A549 (cell line): ENCODE data around the gene CHURC1. TPM values are rescaled to one million over a fixed set of nuclear protein-coding genes. Genes with fewer than 3 reads are reported as not detected.

Experiments
- ATAC-seq, 2 experiments: fragments of 200-7000 bp in 1 of 2; fragments of >200 bp in 1 of 2; cut with Nextera tagmentation in 1 of 2; cut with Tn5 transposase in 1 of 2; 3 replicates each; pipeline versions ENCODE4 v1.8.0 to v1.9.1; 2018 to 2020; ENCODE audit warnings: mild to moderate bottlenecking in 1 of 2, moderate library complexity in 1 of 2
- CTCF ChIA-PET: fragments of 300-600 bp; sonication (Branson Sonifier 250); formaldehyde crosslinking; extraction: SDS; loops from one replicate; lab custom pipeline; 2021; ENCODE audit warnings: antibody characterized with exemption, inconsistent platforms; lab: Yijun Ruan, JAX
- POLR2A ChIA-PET: fragments of 350-600 bp; formaldehyde crosslinking; extraction: SDS; loops from one replicate; lab custom pipeline; 2021; ENCODE audit warnings: antibody characterized with exemption, inconsistent platforms; lab: Yijun Ruan, JAX
- DNase-seq, 2 experiments: peaks; one replicate each; pipeline versions ENCODE4 v3.0.0 to v3.0.0-alpha.2; 2011 to 2016; ENCODE audit warnings: low read depth in 1 of 2, low spot score in 1 of 2
- FAIRE-seq: peaks from 2 replicates; lab custom pipeline; 2011; peaks lifted over from hg19 to GRCh38; lab: Jason Lieb, UNC
- H3K27ac ChIP-seq, 2 experiments: fragments of >200 bp; sonication (Bioruptor Twin); formaldehyde crosslinking; 3 replicates each; pipeline ENCODE4 v1.5.1; 2016 to 2017
- H3K4me1 ChIP-seq: fragments of >200 bp; sonication (Bioruptor Twin); formaldehyde crosslinking; 3 replicates; pipeline ENCODE4 v1.6.1; 2016
- H3K4me2 ChIP-seq: fragments of >200 bp; sonication (Bioruptor Twin); formaldehyde crosslinking; 3 replicates; pipeline ENCODE4 v1.6.1; 2016
- H3K4me3 ChIP-seq: fragments of >200 bp; sonication (Bioruptor Twin); formaldehyde crosslinking; 3 replicates; pipeline ENCODE4 v1.5.1; 2016
- H3K9me3 ChIP-seq: fragments of >200 bp; sonication (Bioruptor Twin); formaldehyde crosslinking; 3 replicates; pipeline ENCODE4 v1.6.1; 2016
- CEBPB ChIP-seq, 2 experiments: fragments of >200 bp in 1 of 2; sonication (Bioruptor Twin) in 1 of 2; formaldehyde crosslinking in 1 of 2; IDR thresholded peaks; 2 replicates each; pipeline ENCODE4 v1.6.1; 2012 to 2016
- FOSL2 ChIP-seq, 2 experiments: fragments of 450-650 bp in 1 of 2; fragments of >200 bp in 1 of 2; sonication (Bioruptor Twin) in 1 of 2; formaldehyde crosslinking; IDR thresholded peaks; 2 replicates each; pipeline versions ENCODE4 v1.5.0 to v1.6.1; 2016 to 2020; ENCODE audit warnings: mild to moderate bottlenecking in 1 of 2, moderate library complexity in 1 of 2
- GATA3 ChIP-seq: IDR thresholded peaks from 2 replicates; pipeline ENCODE4 v1.6.1; 2012; ENCODE audit warnings: borderline replicate concordance
- HES2 ChIP-seq: fragments of >200 bp; sonication (Bioruptor Twin); formaldehyde crosslinking; IDR thresholded peaks from 2 replicates; pipeline ENCODE4 v1.6.1; 2016
- HEYL ChIP-seq: fragments of 250-450 bp; sonication (Bioruptor Pico); IDR thresholded peaks from 2 replicates; pipeline ENCODE4 v1.8.0; 2021; ENCODE audit warnings: mild to moderate bottlenecking, moderate library complexity
- JUN ChIP-seq, 2 experiments: fragments of >200 bp; sonication (Bioruptor Twin); formaldehyde crosslinking; IDR thresholded peaks; 2 replicates in 1 of 2; 3 replicates in 1 of 2; pipeline ENCODE4 v1.6.1; 2016 to 2017
- KDM1A ChIP-seq: fragments of 200-600 bp; sonication (generic); IDR thresholded peaks from 2 replicates; pipeline ENCODE4 v1.6.1; 2016; ENCODE audit warnings: low read depth, mild to moderate bottlenecking
- MAFK ChIP-seq: fragments of 450-650 bp; IDR thresholded peaks from 2 replicates; pipeline ENCODE4 v1.6.1; 2014; ENCODE audit not compliant: partially characterized antibody
- MAX ChIP-seq: IDR thresholded peaks from 2 replicates; pipeline ENCODE4 v1.6.1; 2012
- MYC ChIP-seq: IDR thresholded peaks from 2 replicates; pipeline ENCODE4 v1.6.1; 2012; ENCODE audit warnings: mild to moderate bottlenecking, inconsistent platforms, low read length, improper control_type of control experiment, borderline replicate concordance
- NR3C1 ChIP-seq: fragments of >200 bp; sonication (Bioruptor Twin); formaldehyde crosslinking; IDR thresholded peaks from 3 replicates; pipeline ENCODE4 v1.6.1; 2017
- PBX3 ChIP-seq: IDR thresholded peaks from 2 replicates; pipeline ENCODE4 v1.6.1; 2012
- PHF8 ChIP-seq: fragments of 200-600 bp; sonication (generic); IDR thresholded peaks from 2 replicates; pipeline ENCODE4 v1.6.1; 2016; ENCODE audit warnings: low read depth, mild to moderate bottlenecking, antibody characterized with exemption, moderate library complexity, borderline replicate concordance
- RARB ChIP-seq: fragments of 250-450 bp; sonication (Bioruptor Pico); IDR thresholded peaks from 2 replicates; pipeline ENCODE4 v1.8.0; 2021; ENCODE audit warnings: mild to moderate bottlenecking, moderate library complexity
- TFCP2L1 ChIP-seq: fragments of 250-450 bp; sonication (Bioruptor Pico); IDR thresholded peaks from 2 replicates; pipeline ENCODE4 v1.5.0; 2021; ENCODE audit warnings: mild to moderate bottlenecking
- USF2 ChIP-seq: fragments of 450-650 bp; IDR thresholded peaks from 2 replicates; pipeline ENCODE4 v1.6.1; 2014; ENCODE audit warnings: antibody characterized with exemption
- ZFP36 ChIP-seq: fragments of 450-650 bp; IDR thresholded peaks from 2 replicates; pipeline ENCODE4 v1.6.1; 2014; ENCODE audit warnings: borderline replicate concordance; ENCODE audit not compliant: partially characterized antibody
- ZNF302 ChIP-seq: fragments of 250-450 bp; sonication (Bioruptor Pico); IDR thresholded peaks from 2 replicates; pipeline ENCODE4 v1.9.0; 2021; ENCODE audit warnings: inconsistent platforms, mild to moderate bottlenecking, moderate library complexity
- WGBS: methylation state at CpG from one replicate; pipeline ENCODE4 v1.1.6; 2017; ENCODE audit errors: missing lambda C conversion rate; 5-methylcytosine and 5-hydroxymethylcytosine counted together
- polyA plus RNA-seq, 4 experiments: library from polyadenylated mRNA; depleted of rRNA in 3 of 4; stranded (reverse); fragments of >200 nt; fragmentation: RNase III in 1 of 4; extraction: RNeasy Plus Mini Kit Qiagen cat#74134 plus additional on column Dnase treatment in 1 of 4; gene quantifications; 2 replicates in 3 of 4; 3 replicates in 1 of 4; pipeline ENCODE4 v1.2.3, GENCODE V29; 2011 to 2017

CHURC1 gene
- polyA plus RNA-seq, 2 of the 4 experiments (the other 2 are of a cell fraction): 151 to 153 TPM

GRCh38 chr14:64918216-64918615, 4.0 kb downstream of the CHURC1 start:
- no peak for DNase-seq
- Histone ChIP-seq H3K4me1 (peaks cover 35% of the 10 kb centered on the region), H3K27ac (no peak overlapping the region), H3K4me2 (peak overlapping the region; percentile 25; the same call in 2 of the 3 replicates), H3K9me3 (no peaks in the 10 kb centered on the region), H3K4me3 (no peak overlapping the region)
- ChIA-PET POLR2A (interaction anchor here (0.6 kb wide), 1 partner anchor 65 kb away, joined by 7 read pairs; no protein-coding TSS in a partner anchor), CTCF (interaction anchor here (0.9 to 1.5 kb wide), 3 partner anchors 9 to 118 kb away, joined by 3 to 4 read pairs (median 3); no protein-coding TSS in a partner anchor)
- no peak for ATAC-seq
- WGBS: 94% methylated on average over 4 of the region's 4 CpGs
- no peak for TF ChIP-seq HEYL (CRISPR knock-in tag)
- no peak for TF ChIP-seq HES2
- TF ChIP-seq RARB (CRISPR knock-in tag): no peak
- no peak for TF ChIP-seq KDM1A
- no peak for TF ChIP-seq NR3C1
- FAIRE-seq: no peak

- TF ChIP-seq KDM1A: no peak
- TF ChIP-seq MAFK: peak; percentile 38
- ATAC-seq (no peak), FAIRE-seq (peak; percentile 49), DNase-seq (no peak)
- CTCF ChIA-PET: interaction anchor here (1.5 kb wide), 1 partner anchor 119 kb away, joined by 3 read pairs; no protein-coding TSS in a partner anchor
- H3K27ac ChIP-seq: no peak overlapping the region
- H3K4me3 ChIP-seq: no peak overlapping the region
- H3K9me3 ChIP-seq: no peaks in the 10 kb centered on the region
- peak overlapping the region; percentile 25; the same call in 1 of the 3 replicates for H3K4me2 ChIP-seq
- H3K4me1 ChIP-seq: peaks cover 35% of the 10 kb centered on the region
- POLR2A ChIA-PET: no interaction called here
Measured at GRCh38 chr14:64919215-64919614, 5.0 kb downstream of the CHURC1 start.

GRCh38 chr14:64919618-64920017, 5.4 kb downstream of the CHURC1 start:
- H3K4me1 ChIP-seq: peaks cover 35% of the 10 kb centered on the region
- POLR2A ChIA-PET: no interaction called here
- H3K9me3 ChIP-seq: no peaks in the 10 kb centered on the region
- H3K4me3 ChIP-seq: no peak overlapping the region
- peak in 1 of 2 experiments; percentile 31; a peak in 1 of 4 replicates for TF ChIP-seq CEBPB (IDR thresholded peaks at IDR 0.05)
- no peak for TF ChIP-seq USF2
- TF ChIP-seq, all 56 proteins: peak for 1
- FAIRE-seq: no peak
- CTCF ChIA-PET: interaction anchor here (1.5 kb wide), 1 partner anchor 119 kb away, joined by 3 read pairs; no protein-coding TSS in a partner anchor
- no peak for ATAC-seq
- no peak overlapping the region for H3K27ac ChIP-seq
- H3K4me2 ChIP-seq: peak overlapping the region; percentile 25; the same call in 2 of the 3 replicates
- DNase-seq: no peak
- WGBS: 93% methylated on average over 5 of the region's 5 CpGs

GRCh38 chr14:64920465-64920864, 6.2 kb downstream of the CHURC1 start:
- no peak overlapping the region for H3K4me2 ChIP-seq
- no peak for TF ChIP-seq ZNF302
- no peak for TF ChIP-seq PBX3
- no peak for TF ChIP-seq GATA3
- TF ChIP-seq RARB (CRISPR knock-in tag): no peak
- ATAC-seq: no peak
- no peaks in the 10 kb centered on the region for H3K9me3 ChIP-seq
- WGBS: 96% methylated on average over 2 of the region's 2 CpGs
- CTCF ChIA-PET: no interaction called here
- POLR2A ChIA-PET: no interaction called here
- H3K27ac ChIP-seq: no peak overlapping the region
- FAIRE-seq: no peak
- H3K4me1 ChIP-seq: peaks cover 32% of the 10 kb centered on the region
- DNase-seq: no peak
- H3K4me3 ChIP-seq: no peak overlapping the region

- Histone ChIP-seq H3K27ac (no peak overlapping the region), H3K4me1 (peaks cover 19% of the 10 kb centered on the region), H3K9me3 (no peaks in the 10 kb centered on the region), H3K4me3 (no peak overlapping the region)
- CTCF ChIA-PET: interaction anchor here (2.8 kb wide), 1 partner anchor 32 kb away, joined by 14 read pairs; no protein-coding TSS in a partner anchor
- DNase-seq (no peak), FAIRE-seq (peak; percentile 18), ATAC-seq (no peak)
- 86% methylated on average over 3 of the region's 3 CpGs for WGBS
- TF ChIP-seq MAX: no peak
- no peak for TF ChIP-seq PHF8
- TF ChIP-seq JUN (IDR thresholded peaks at IDR 0.05): no peak
- TF ChIP-seq FOSL2 (IDR thresholded peaks at IDR 0.05): no peak
- TF ChIP-seq FOSL2 (CRISPR knock-in tag; IDR thresholded peaks at IDR 0.05): no peak
- no peak for TF ChIP-seq ZFP36
- TF ChIP-seq MYC: no peak
- no peak for TF ChIP-seq TFCP2L1 (CRISPR knock-in tag)
- TF ChIP-seq, all 56 proteins: peak for 0
- H3K4me2 ChIP-seq: no peak overlapping the region
- POLR2A ChIA-PET: no interaction called here
Measured at GRCh38 chr14:64923015-64923414, 8.8 kb downstream of the CHURC1 start.
